Lung (tissue), 12 donors: ENCODE measurements around the gene SDK1. TPM values are rescaled to one million over a fixed set of nuclear protein-coding genes. Genes with fewer than 3 reads are reported as not detected.

Experiments used
- ATAC-seq: fragments of 200-7000 bp; cut with Tn5 transposase; one replicate; pipeline ENCODE4 v1.9.1; 2020; ENCODE audit warnings: moderate number of reproducible peaks; ENCODE audit not compliant: insufficient read depth, low FRiP score
- DNase-seq, 3 donors: peaks; one replicate each; pipeline ENCODE4 v3.0.0-alpha.2; 2013 to 2017
- H3K27ac ChIP-seq, 2 donors: one replicate each; pipeline ENCODE4 v1.5.1; 2013; ENCODE audit warnings: mild to moderate bottlenecking in 2 of 2, moderate library complexity in 2 of 2, control low read depth in 1 of 2, inconsistent platforms in 1 of 2, low read depth in 1 of 2, low read length in 1 of 2
- H3K27me3 ChIP-seq, 3 donors: one replicate each; pipeline ENCODE4 v1.5.1; 2013; ENCODE audit warnings: low read length in 2 of 3; ENCODE audit not compliant: control insufficient read depth in 3 of 3, insufficient read depth in 3 of 3
- H3K36me3 ChIP-seq, 4 donors: one replicate each; pipeline ENCODE4 v1.5.1; 2013; ENCODE audit warnings: low read length in 4 of 4, mild to moderate bottlenecking in 1 of 4, moderate library complexity in 1 of 4; ENCODE audit not compliant: control insufficient read depth in 4 of 4, insufficient read depth in 4 of 4
- H3K4me1 ChIP-seq, 5 donors: one replicate each; pipeline ENCODE4 v1.5.1; 2013; ENCODE audit warnings: low read length in 5 of 5, mild to moderate bottlenecking in 2 of 5, moderate library complexity in 1 of 5; ENCODE audit not compliant: control insufficient read depth in 5 of 5, insufficient read depth in 5 of 5
- H3K4me3 ChIP-seq: one replicate; pipeline ENCODE4 v1.5.1; 2013; ENCODE audit warnings: mild to moderate bottlenecking, control low read depth, moderate library complexity
- H3K9ac ChIP-seq, 2 donors: one replicate each; pipeline ENCODE4 v1.5.1; 2013; ENCODE audit warnings: low read length in 2 of 2, control low read depth in 1 of 2; ENCODE audit not compliant: insufficient read depth in 1 of 2
- H3K9me3 ChIP-seq, 4 donors: one replicate each; pipeline ENCODE4 v1.5.1; 2013; ENCODE audit warnings: low read length in 3 of 4, mild to moderate bottlenecking in 1 of 4, moderate library complexity in 1 of 4; ENCODE audit not compliant: control insufficient read depth in 4 of 4, insufficient read depth in 3 of 4
- WGBS, 2 donors: extraction: QIAGEN DNeasy Blood & Tissue Kit; methylation state at CpG; one replicate each; pipeline ENCODE4 v1.1.7; 2013; 5-methylcytosine and 5-hydroxymethylcytosine counted together
- polyA plus RNA-seq, 2 donors: library from polyadenylated mRNA; stranded (reverse); fragments of 200-250 nt; gene quantifications; one replicate each; pipeline ENCODE4 v1.2.1, GENCODE V29; 2013
- total RNA-seq, 2 donors: library from RNA; depleted of rRNA in 1 of 2; stranded (reverse); fragments of >200 nt in 1 of 2; gene quantifications; one replicate each; pipeline ENCODE4 v1.2.1, GENCODE V29; 2014 to 2021
- TF ChIP-seq, protein P1 (sequence below): IDR thresholded peaks from 2 replicates; pipeline ENCODE4 v1.5.1; 2012; ENCODE audit warnings: mild to moderate bottlenecking; ENCODE audit errors: control extremely low read depth, extremely low read depth
- donor health status: control.
- donor health status: control.
- donor health status: Bipolar disorder and iron deficiency.
- donor health status: healthy.
- donor health status: DM: yes; HTN: yes; CAD: no.

The SDK1 gene
- total and polyA plus RNA-seq, 4 donors = 3.7 to 30.1 (median 12.7) TPM

GRCh38 chr7:4299431-4299830 lies 998.4 kb downstream of the SDK1 start:
- ATAC-seq (no peak), DNase-seq (no peak)
- TF ChIP-seq, protein P1, sequence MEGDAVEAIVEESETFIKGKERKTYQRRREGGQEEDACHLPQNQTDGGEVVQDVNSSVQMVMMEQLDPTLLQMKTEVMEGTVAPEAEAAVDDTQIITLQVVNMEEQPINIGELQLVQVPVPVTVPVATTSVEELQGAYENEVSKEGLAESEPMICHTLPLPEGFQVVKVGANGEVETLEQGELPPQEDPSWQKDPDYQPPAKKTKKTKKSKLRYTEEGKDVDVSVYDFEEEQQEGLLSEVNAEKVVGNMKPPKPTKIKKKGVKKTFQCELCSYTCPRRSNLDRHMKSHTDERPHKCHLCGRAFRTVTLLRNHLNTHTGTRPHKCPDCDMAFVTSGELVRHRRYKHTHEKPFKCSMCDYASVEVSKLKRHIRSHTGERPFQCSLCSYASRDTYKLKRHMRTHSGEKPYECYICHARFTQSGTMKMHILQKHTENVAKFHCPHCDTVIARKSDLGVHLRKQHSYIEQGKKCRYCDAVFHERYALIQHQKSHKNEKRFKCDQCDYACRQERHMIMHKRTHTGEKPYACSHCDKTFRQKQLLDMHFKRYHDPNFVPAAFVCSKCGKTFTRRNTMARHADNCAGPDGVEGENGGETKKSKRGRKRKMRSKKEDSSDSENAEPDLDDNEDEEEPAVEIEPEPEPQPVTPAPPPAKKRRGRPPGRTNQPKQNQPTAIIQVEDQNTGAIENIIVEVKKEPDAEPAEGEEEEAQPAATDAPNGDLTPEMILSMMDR = no peak
- Histone ChIP-seq H3K27ac (no peak overlapping the region), H3K4me3 (no peak overlapping the region), H3K36me3 (no peaks in the 10 kb centered on the region), H3K9me3 (peaks cover 0 to 6% (median 1%) of the 10 kb centered on the region in 4 donors), H3K4me1 (no peaks in the 10 kb centered on the region), H3K9ac (no peak overlapping the region), H3K27me3 (no peaks in the 10 kb centered on the region)
- 92 to 93% methylated on average over 5 of the region's 5 CpGs for WGBS, 2 donors

DNA sequence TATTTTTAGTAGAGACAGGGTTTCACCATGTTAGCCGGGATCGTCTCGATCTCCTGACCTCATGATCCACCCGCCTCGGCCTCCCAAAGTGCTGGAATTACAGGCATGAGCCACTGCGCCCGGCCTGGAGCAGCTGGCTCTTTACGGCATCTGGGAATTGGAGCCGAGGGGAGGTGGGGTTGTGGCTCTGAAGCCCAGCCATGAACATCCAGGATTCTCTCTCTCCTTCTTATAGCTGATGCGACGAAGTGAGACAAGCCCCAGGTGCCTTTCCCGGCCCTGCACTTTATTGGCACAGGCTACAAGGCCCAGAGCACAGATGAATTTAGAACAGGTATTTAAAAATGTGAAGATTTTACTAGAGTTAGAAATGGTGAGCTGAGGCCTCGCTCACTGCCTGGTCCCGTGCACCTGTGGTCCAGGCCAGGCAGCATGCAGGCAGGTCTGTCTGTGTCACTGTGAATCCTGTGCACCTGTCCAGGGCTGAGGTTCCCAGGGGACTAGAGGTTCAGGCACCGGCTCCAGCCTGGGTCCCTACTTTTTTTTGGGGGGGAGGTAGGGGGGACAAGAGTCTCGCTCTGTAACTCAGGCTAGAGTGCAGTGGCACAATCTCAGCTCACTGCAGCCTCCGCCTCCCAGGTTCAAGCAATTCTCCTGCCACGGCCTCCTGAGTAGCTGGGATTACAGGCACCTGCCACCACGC lies 1001.3 kb downstream of the SDK1 start:
- Histone ChIP-seq H3K27ac (no peak overlapping the region), H3K9me3 (no peaks in the 10 kb centered on the region), H3K36me3 (no peaks in the 10 kb centered on the region), H3K9ac (no peak overlapping the region), H3K4me1 (no peaks in the 10 kb centered on the region), H3K27me3 (no peaks in the 10 kb centered on the region), H3K4me3 (no peak overlapping the region)
- TF ChIP-seq, protein P1 = no peak
- ATAC-seq (no peak), DNase-seq (no peak)
- WGBS, 2 donors = 91 to 94% methylated on average over 19 of the region's 19 CpGs

- H3K27ac ChIP-seq = no peak overlapping the region
- no peak overlapping the region for H3K4me3 ChIP-seq
- H3K36me3 ChIP-seq = no peaks in the 10 kb centered on the region
- ATAC-seq (no peak), DNase-seq (no peak)
- H3K4me1 ChIP-seq = no peaks in the 10 kb centered on the region
- H3K27me3 ChIP-seq = no peaks in the 10 kb centered on the region
- H3K9ac ChIP-seq = no peak overlapping the region
- TF ChIP-seq, protein P1 = no peak
- peaks cover 0 to 6% (median 0%) of the 10 kb centered on the region in 4 donors for H3K9me3 ChIP-seq
- 75% methylated on average over 28 of the region's 28 CpGs for WGBS, 2 donors
These were observed 1006.5 kb downstream of the SDK1 start for GRCh38 chr7:4307316-4308204.
